GM12864 (cell line): ENCODE measurements around the gene CLN3.
A peak's percentile ranks its signal among the peaks of the same experiment; 100 is the strongest.

Experiments
- DNase-seq: peaks from one replicate; pipeline ENCODE4 v3.0.0-alpha.2; 2011; ENCODE audit warnings: low read depth
- H3K4me3 ChIP-seq: 2 replicates; pipeline ENCODE4 v1.5.1; 2011; ENCODE audit warnings: mild to moderate bottlenecking, low read depth, low read length, control low read depth
- TF ChIP-seq, protein P1 (sequence below): IDR thresholded peaks from 2 replicates; pipeline ENCODE4 v1.5.1; 2011; ENCODE audit warnings: low read depth, mild to moderate bottlenecking, moderate library complexity, low read length, control low read depth, inconsistent platforms; ENCODE audit errors: missing control alignments

CLN3 gene

DNA sequence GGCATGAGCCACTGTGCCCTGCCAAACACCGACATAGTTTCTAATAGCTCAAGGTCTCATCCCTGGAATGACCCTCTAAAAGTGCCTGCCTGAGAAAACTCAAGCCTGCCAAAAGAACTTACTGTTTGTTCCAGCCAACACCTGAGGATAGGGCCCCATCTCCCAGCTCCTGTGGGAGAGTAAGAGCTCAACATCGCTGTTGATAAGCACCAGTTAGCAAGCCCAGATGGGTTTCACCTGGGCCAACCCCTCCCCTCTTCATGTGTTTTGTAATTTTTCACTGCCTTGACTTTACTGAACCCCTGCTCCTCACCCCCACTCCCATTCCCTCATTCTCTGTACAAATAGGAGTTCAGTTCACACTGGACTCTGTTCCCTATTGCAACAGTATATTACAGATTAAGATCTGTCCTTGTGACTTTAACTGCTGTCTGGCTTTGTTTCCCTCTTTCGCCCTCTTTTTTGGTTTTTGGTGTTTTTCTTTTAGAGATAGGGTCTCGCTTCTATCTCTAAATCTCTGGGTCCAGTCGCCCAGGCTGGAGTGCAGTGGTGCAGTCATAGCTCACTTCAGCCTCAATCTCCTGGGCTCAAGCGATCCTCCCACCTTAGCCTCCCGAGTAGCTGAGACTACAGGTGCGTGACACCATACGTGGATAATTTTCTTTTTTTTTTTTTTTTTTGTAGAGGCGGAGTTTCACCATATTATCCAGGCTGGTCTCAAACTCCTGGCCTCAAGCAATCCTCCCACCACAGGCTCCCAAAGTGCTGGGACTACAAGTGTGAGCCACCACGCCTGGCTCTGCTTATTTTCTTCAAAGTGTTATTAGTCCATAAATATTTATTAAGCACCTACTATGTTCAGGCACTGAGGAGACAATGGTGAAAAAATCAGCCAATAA is 34.6 kb upstream of the CLN3 start:
- no peak overlapping the region for H3K4me3 ChIP-seq
- DNase-seq: no peak
- TF ChIP-seq, protein P1, sequence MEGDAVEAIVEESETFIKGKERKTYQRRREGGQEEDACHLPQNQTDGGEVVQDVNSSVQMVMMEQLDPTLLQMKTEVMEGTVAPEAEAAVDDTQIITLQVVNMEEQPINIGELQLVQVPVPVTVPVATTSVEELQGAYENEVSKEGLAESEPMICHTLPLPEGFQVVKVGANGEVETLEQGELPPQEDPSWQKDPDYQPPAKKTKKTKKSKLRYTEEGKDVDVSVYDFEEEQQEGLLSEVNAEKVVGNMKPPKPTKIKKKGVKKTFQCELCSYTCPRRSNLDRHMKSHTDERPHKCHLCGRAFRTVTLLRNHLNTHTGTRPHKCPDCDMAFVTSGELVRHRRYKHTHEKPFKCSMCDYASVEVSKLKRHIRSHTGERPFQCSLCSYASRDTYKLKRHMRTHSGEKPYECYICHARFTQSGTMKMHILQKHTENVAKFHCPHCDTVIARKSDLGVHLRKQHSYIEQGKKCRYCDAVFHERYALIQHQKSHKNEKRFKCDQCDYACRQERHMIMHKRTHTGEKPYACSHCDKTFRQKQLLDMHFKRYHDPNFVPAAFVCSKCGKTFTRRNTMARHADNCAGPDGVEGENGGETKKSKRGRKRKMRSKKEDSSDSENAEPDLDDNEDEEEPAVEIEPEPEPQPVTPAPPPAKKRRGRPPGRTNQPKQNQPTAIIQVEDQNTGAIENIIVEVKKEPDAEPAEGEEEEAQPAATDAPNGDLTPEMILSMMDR: no peak

- DNase-seq: no peak
- TF ChIP-seq, protein P1: peak; percentile 22
- no peak overlapping the region for H3K4me3 ChIP-seq
Measured at GRCh38 chr16:28524681-28525171, 32.9 kb upstream of the CLN3 start.

- TF ChIP-seq, protein P1: no peak
- H3K4me3 ChIP-seq: no peak overlapping the region
- no peak for DNase-seq
Measured at GRCh38 chr16:28522792-28523191, 30.9 kb upstream of the CLN3 start.

GRCh38 chr16:28521436-28521835 is 29.6 kb upstream of the CLN3 start:
- no peak for DNase-seq
- no peak overlapping the region for H3K4me3 ChIP-seq
- TF ChIP-seq, protein P1: no peak

DNA sequence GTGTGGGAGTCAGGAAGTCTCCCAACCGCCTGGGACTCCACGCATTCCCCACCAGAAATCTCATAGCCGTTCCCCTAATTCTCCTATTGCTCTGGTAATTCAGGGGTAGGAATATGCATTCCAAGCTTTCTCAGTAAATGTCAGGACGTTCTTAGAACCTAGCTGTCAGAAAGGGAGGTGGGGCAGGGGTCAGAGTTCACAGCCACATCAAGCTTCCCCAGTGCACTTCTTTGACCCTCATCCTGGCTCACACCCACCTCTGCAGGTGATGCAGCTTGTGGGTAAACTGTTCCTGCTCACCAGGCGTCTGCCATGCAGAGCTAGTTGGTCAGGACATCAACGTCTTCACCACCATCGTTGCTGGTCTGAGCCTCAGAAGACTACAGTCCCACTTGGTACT is 28.8 kb upstream of the CLN3 start:
- no peak for DNase-seq
- H3K4me3 ChIP-seq: no peak overlapping the region
- TF ChIP-seq, protein P1: no peak

DNA sequence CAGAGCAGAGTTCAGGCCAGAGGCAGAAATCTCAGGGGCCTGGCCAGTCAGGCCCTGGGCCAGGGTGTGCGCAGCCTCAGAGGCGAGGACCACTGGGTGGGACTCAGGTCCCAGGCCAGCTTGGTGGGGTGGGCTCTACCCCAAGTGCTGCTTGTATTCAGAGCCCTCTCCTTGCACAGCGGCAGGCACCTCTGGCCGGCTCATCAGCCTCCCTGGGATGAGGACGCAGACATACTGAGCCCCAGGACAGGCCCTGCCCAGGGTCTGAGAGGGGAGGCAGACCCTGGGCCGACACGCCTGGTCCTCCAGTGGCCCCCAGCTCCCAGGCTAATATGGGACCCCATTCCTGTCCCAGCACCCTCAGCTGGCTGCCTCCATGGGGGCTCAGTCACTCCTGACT is 22.4 kb upstream of the CLN3 start:
- TF ChIP-seq, protein P1: no peak
- no peak overlapping the region for H3K4me3 ChIP-seq
- no peak for DNase-seq
